Body of pancreas (tissue), 4 donors: ENCODE data around the gene CACNG4.

ENCODE experiments used
- CTCF ChIP-seq, 7 experiments: fragments of 450-650 bp in 4 of 7; fragments of 200-600 bp in 3 of 7; sonication (generic) in 3 of 7; IDR thresholded peaks; one replicate each; pipeline ENCODE4 v1.5.1; 2016 to 2019; ENCODE audit warnings: antibody characterized with exemption in 7 of 7
- POLR2A ChIP-seq, 3 donors: fragments of 450-650 bp; IDR thresholded peaks; one replicate each; pipeline ENCODE4 v1.6.1; 2016; ENCODE audit warnings: antibody characterized with exemption in 3 of 3, mild to moderate bottlenecking in 2 of 3

- TF ChIP-seq CTCF (IDR thresholded peaks at IDR 0.05), result no peak
- no peak for TF ChIP-seq POLR2A (IDR thresholded peaks at IDR 0.05)
These were observed 19.0 kb downstream of the CACNG4 start for GRCh38 chr17:66983414-66984021.
